ENCODE results near the gene XCR1. TPM values are rescaled to one million over a fixed set of nuclear protein-coding genes. Genes with fewer than 3 reads are reported as not detected.
A peak's percentile ranks its signal among the peaks of the same experiment; 100 is the strongest.
"Not testable (repeated sequence)": the region's sequence is repeated elsewhere in the genome, so short reads cannot be mapped to it uniquely, and the experiment has no call there.

XCR1 gene
- total RNA-seq, 4 donors from 2014 or later = not detected

- no peaks in the 10 kb centered on the region for H3K9me3 ChIP-seq
- no peak for TF ChIP-seq CTCF (IDR thresholded peaks at IDR 0.05)
- no peak for TF ChIP-seq POLR2A (IDR thresholded peaks at IDR 0.05)
- no peak overlapping the region for H3K4me3 ChIP-seq
- no peaks in the 10 kb centered on the region for H3K4me1 ChIP-seq
- H3K27me3 ChIP-seq = no peaks in the 10 kb centered on the region
- H3K36me3 ChIP-seq = no peaks in the 10 kb centered on the region
- no peak overlapping the region for H3K27ac ChIP-seq
- no peak for DNase-seq
These were observed 25.2 kb upstream of the XCR1 start for GRCh38 chr3:46052531-46052930.

- DNase-seq = no peak
- TF ChIP-seq CTCF (IDR thresholded peaks at IDR 0.05) = no peak
- TF ChIP-seq POLR2A (IDR thresholded peaks at IDR 0.05) = no peak
- Histone ChIP-seq H3K9me3 (no peaks in the 10 kb centered on the region), H3K36me3 (no peaks in the 10 kb centered on the region), H3K27ac (no peak overlapping the region), H3K4me3 (no peak overlapping the region), H3K27me3 (no peaks in the 10 kb centered on the region), H3K4me1 (no peaks in the 10 kb centered on the region)
These were observed 21.8 kb upstream of the XCR1 start for GRCh38 chr3:46049093-46049492.

GRCh38 chr3:46046231-46046630, 18.9 kb upstream of the XCR1 start:
- H3K4me1 ChIP-seq, H3K4me3 ChIP-seq, H3K9me3 ChIP-seq, H3K27ac ChIP-seq, H3K27me3 ChIP-seq, H3K36me3 ChIP-seq: not testable (repeated sequence)
- DNase-seq = peak in 1 of 3 donors; percentile 60

GRCh38 chr3:46038916-46039315, 11.6 kb upstream of the XCR1 start:
- no peak overlapping the region for H3K4me3 ChIP-seq
- H3K4me1 ChIP-seq = no peaks in the 10 kb centered on the region
- H3K9me3 ChIP-seq = no peaks in the 10 kb centered on the region
- H3K36me3 ChIP-seq = no peaks in the 10 kb centered on the region
- no peak for TF ChIP-seq POLR2A (IDR thresholded peaks at IDR 0.05)
- TF ChIP-seq CTCF (IDR thresholded peaks at IDR 0.05) = no peak
- no peak for DNase-seq
- H3K27me3 ChIP-seq = no peaks in the 10 kb centered on the region
- no peak overlapping the region for H3K27ac ChIP-seq

GRCh38 chr3:46038071-46038470, 10.8 kb upstream of the XCR1 start:
- H3K4me1 ChIP-seq, H3K27me3 ChIP-seq, DNase-seq, H3K36me3 ChIP-seq, H3K27ac ChIP-seq, H3K4me3 ChIP-seq, H3K9me3 ChIP-seq: not testable (repeated sequence)

- no peak for DNase-seq
- no peak overlapping the region for H3K27ac ChIP-seq
- H3K36me3 ChIP-seq = no peaks in the 10 kb centered on the region
- TF ChIP-seq POLR2A (IDR thresholded peaks at IDR 0.05) = no peak
- TF ChIP-seq CTCF (IDR thresholded peaks at IDR 0.05) = no peak
- no peaks in the 10 kb centered on the region for H3K4me1 ChIP-seq
- no peaks in the 10 kb centered on the region for H3K27me3 ChIP-seq
- H3K4me3 ChIP-seq = no peak overlapping the region
- H3K9me3 ChIP-seq = no peaks in the 10 kb centered on the region
These were observed 8.9 kb upstream of the XCR1 start for GRCh38 chr3:46036191-46036590.

GRCh38 chr3:46031747-46032146, 4.5 kb upstream of the XCR1 start:
- peaks cover 0 to 6% (median 0%) of the 10 kb centered on the region in 4 donors for H3K9me3 ChIP-seq
- H3K36me3 ChIP-seq = no peaks in the 10 kb centered on the region
- no peaks in the 10 kb centered on the region for H3K27me3 ChIP-seq
- TF ChIP-seq POLR2A (IDR thresholded peaks at IDR 0.05) (no peak), CTCF (IDR thresholded peaks at IDR 0.05) (no peak)
- DNase-seq = no peak
- no peak overlapping the region for H3K27ac ChIP-seq
- no peaks in the 10 kb centered on the region for H3K4me1 ChIP-seq
- no peak overlapping the region for H3K4me3 ChIP-seq
